GM23338 (cell line): Measurements from ENCODE around the gene LIPM.

Source experiments
- CREB1 ChIP-seq: fragments of 250-450 bp; sonication (Bioruptor Pico); IDR thresholded peaks from 2 replicates; pipeline ENCODE4 v1.5.0; 2020; ENCODE audit warnings: low read depth, mild to moderate bottlenecking, moderate library complexity
- EZH2 ChIP-seq: fragments of 200-600 bp; sonication (generic); IDR thresholded peaks from one replicate; pipeline ENCODE4 v1.8.0; 2017; ENCODE audit warnings: antibody characterized with exemption, mild to moderate bottlenecking, low read depth; ENCODE audit not compliant: unreplicated experiment
- EZH2phosphoT487 ChIP-seq: fragments of 200-600 bp; sonication (generic); IDR thresholded peaks from one replicate; pipeline ENCODE4 v1.8.1; 2018; ENCODE audit warnings: antibody characterized with exemption; ENCODE audit not compliant: unreplicated experiment
- JUNB ChIP-seq: IDR thresholded peaks from one replicate; pipeline ENCODE4 v1.6.1; 2016; ENCODE audit warnings: antibody characterized with exemption; ENCODE audit not compliant: unreplicated experiment
- NANOG ChIP-seq: IDR thresholded peaks from 2 replicates; pipeline ENCODE4 v1.6.1; 2016; ENCODE audit warnings: antibody characterized with exemption, borderline replicate concordance
- POLR2AphosphoS5 ChIP-seq: IDR thresholded peaks from 2 replicates; pipeline ENCODE4 v1.6.1; 2016; ENCODE audit warnings: antibody characterized with exemption, low read depth
- ZNF114 ChIP-seq: fragments of 250-450 bp; sonication (Bioruptor Pico); IDR thresholded peaks from 2 replicates; pipeline ENCODE4 v1.5.0; 2020; ENCODE audit warnings: mild to moderate bottlenecking, moderate library complexity
- TF ChIP-seq, protein P1 (sequence below), 2 experiments: fragments of 200-600 bp in 1 of 2; sonication (generic) in 1 of 2; conservative IDR thresholded peaks; 2 replicates each; pipeline versions ENCODE4 v1.5.1 to v1.6.1; 2016 to 2017; ENCODE audit warnings: antibody characterized with exemption in 2 of 2, low read depth in 2 of 2, mild to moderate bottlenecking in 2 of 2, moderate library complexity in 1 of 2
- TF ChIP-seq, protein P2 (sequence below): IDR thresholded peaks from one replicate; pipeline ENCODE4 v1.6.1; 2018; ENCODE audit warnings: antibody characterized with exemption; ENCODE audit not compliant: unreplicated experiment

DNA sequence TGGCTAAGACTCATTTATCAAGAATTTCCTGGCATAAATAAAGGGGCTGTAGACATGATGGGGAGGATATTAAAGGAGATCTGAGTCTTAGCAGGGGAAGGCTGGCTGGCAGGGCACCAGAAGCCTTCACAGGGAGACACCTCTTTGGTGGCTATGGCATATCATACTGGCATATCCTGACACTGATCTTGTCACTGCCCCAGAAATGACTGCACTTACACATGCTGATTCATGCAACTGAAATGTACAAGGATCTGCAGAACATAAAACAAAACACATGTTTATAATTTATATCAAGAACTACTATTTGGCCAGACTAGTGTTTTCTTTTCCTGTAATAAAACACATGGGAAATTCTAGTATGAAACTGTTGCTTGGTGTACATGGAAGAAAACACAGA lies 48.2 kb upstream of the LIPM start:
- TF ChIP-seq, protein P1, sequence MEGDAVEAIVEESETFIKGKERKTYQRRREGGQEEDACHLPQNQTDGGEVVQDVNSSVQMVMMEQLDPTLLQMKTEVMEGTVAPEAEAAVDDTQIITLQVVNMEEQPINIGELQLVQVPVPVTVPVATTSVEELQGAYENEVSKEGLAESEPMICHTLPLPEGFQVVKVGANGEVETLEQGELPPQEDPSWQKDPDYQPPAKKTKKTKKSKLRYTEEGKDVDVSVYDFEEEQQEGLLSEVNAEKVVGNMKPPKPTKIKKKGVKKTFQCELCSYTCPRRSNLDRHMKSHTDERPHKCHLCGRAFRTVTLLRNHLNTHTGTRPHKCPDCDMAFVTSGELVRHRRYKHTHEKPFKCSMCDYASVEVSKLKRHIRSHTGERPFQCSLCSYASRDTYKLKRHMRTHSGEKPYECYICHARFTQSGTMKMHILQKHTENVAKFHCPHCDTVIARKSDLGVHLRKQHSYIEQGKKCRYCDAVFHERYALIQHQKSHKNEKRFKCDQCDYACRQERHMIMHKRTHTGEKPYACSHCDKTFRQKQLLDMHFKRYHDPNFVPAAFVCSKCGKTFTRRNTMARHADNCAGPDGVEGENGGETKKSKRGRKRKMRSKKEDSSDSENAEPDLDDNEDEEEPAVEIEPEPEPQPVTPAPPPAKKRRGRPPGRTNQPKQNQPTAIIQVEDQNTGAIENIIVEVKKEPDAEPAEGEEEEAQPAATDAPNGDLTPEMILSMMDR (conservative IDR thresholded peaks at IDR 0.05; ENCODE audit: low read depth in 2 of 2) = no peak
- TF ChIP-seq EZH2 (no peak), ZNF114 (no peak), POLR2AphosphoS5 (no peak), EZH2phosphoT487 (no peak), CREB1 (no peak), JUNB (no peak), NANOG (no peak)
- TF ChIP-seq, protein P2, sequence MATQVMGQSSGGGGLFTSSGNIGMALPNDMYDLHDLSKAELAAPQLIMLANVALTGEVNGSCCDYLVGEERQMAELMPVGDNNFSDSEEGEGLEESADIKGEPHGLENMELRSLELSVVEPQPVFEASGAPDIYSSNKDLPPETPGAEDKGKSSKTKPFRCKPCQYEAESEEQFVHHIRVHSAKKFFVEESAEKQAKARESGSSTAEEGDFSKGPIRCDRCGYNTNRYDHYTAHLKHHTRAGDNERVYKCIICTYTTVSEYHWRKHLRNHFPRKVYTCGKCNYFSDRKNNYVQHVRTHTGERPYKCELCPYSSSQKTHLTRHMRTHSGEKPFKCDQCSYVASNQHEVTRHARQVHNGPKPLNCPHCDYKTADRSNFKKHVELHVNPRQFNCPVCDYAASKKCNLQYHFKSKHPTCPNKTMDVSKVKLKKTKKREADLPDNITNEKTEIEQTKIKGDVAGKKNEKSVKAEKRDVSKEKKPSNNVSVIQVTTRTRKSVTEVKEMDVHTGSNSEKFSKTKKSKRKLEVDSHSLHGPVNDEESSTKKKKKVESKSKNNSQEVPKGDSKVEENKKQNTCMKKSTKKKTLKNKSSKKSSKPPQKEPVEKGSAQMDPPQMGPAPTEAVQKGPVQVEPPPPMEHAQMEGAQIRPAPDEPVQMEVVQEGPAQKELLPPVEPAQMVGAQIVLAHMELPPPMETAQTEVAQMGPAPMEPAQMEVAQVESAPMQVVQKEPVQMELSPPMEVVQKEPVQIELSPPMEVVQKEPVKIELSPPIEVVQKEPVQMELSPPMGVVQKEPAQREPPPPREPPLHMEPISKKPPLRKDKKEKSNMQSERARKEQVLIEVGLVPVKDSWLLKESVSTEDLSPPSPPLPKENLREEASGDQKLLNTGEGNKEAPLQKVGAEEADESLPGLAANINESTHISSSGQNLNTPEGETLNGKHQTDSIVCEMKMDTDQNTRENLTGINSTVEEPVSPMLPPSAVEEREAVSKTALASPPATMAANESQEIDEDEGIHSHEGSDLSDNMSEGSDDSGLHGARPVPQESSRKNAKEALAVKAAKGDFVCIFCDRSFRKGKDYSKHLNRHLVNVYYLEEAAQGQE = no peak
